HTERT RPE-1 (cell line): ENCODE results near the gene SLC35G3.
"Not testable (repeated sequence)": the region's sequence is repeated elsewhere in the genome, so short reads cannot be mapped to it uniquely, and the experiment has no call there.

Source experiments
- in situ Hi-C: fragments of 300-500 bp; cut with MboI; formaldehyde crosslinking; loops from 4 replicates; pipeline ENCODE4 v1.14.3; 2020; ENCODE audit warnings: low sequenced_read_pairs

The SLC35G3 gene

GRCh38 chr17:35194001-35194400 lies at the start of gene SLC35G3:
SLC35G3 (minus strand) TSS chr17:35194393; CDS start chr17:35194307, 86 bp downstream.
- in situ Hi-C loops: not testable (repeated sequence)

GRCh38 chr17:35243561-35244340 lies 49.6 kb upstream of the SLC35G3 start:
- in situ Hi-C loops: no loop called here

- in situ Hi-C loops: no loop called here
Observed at GRCh38 chr17:35242805-35243560, 48.8 kb upstream of the SLC35G3 start, which contains the start of gene SLFN5. SLFN5 (plus strand) TSS chr17:35243072; CDS start chr17:35258691, 15,619 bp downstream.

GRCh38 chr17:35242158-35242804 lies 48.1 kb upstream of the SLC35G3 start:
- in situ Hi-C loops: no loop called here

GRCh38 chr17:35241520-35241919 lies 47.3 kb upstream of the SLC35G3 start:
- in situ Hi-C loops: no loop called here

GRCh38 chr17:35240861-35241260 lies 46.7 kb upstream of the SLC35G3 start:
- in situ Hi-C loops: no loop called here

GRCh38 chr17:35239823-35240222 lies 45.6 kb upstream of the SLC35G3 start:
- in situ Hi-C loops: no loop called here

- in situ Hi-C loops: no loop called here
Observed at GRCh38 chr17:35238821-35239220, 44.6 kb upstream of the SLC35G3 start.

- in situ Hi-C loops: no loop called here
Observed at GRCh38 chr17:35236821-35237220, 42.6 kb upstream of the SLC35G3 start.

GRCh38 chr17:35235917-35236316 lies 41.7 kb upstream of the SLC35G3 start:
- in situ Hi-C loops: no loop called here

- in situ Hi-C loops: no loop called here
Observed at GRCh38 chr17:35235289-35235688, 41.1 kb upstream of the SLC35G3 start.

GRCh38 chr17:35234315-35234714 lies 40.1 kb upstream of the SLC35G3 start:
- in situ Hi-C loops: not testable (repeated sequence)

GRCh38 chr17:35229638-35230037 lies 35.4 kb upstream of the SLC35G3 start:
- in situ Hi-C loops: no loop called here

- in situ Hi-C loops: no loop called here
Observed at GRCh38 chr17:35227546-35227945, 33.4 kb upstream of the SLC35G3 start.

GRCh38 chr17:35224436-35224835 lies 30.2 kb upstream of the SLC35G3 start:
- in situ Hi-C loops: no loop called here

GRCh38 chr17:35222452-35222851 lies 28.3 kb upstream of the SLC35G3 start:
- in situ Hi-C loops: no loop called here

GRCh38 chr17:35218915-35219314 lies 24.7 kb upstream of the SLC35G3 start:
- in situ Hi-C loops: no loop called here

GRCh38 chr17:35217107-35217506 lies 22.9 kb upstream of the SLC35G3 start:
- in situ Hi-C loops: no loop called here

GRCh38 chr17:35214631-35215273 lies 20.6 kb upstream of the SLC35G3 start:
- in situ Hi-C loops: no loop called here

- in situ Hi-C loops: no loop called here
Observed at GRCh38 chr17:35214192-35214591, 20.0 kb upstream of the SLC35G3 start.

GRCh38 chr17:35213412-35213940 lies 19.3 kb upstream of the SLC35G3 start:
- in situ Hi-C loops: no loop called here
